Stimulated activated CD8-positive, alpha-beta memory T cell treated with anti-CD3 and anti-CD28 coated beads, Interleukin-4, amount 100 ng/mL, for 4 hours (primary cell): ENCODE measurements around the gene DENND10.

Experiments
- DNase-seq, 2 donors: peaks; one replicate each; pipeline ENCODE4 v3.0.0-alpha.2; 2020; ENCODE audit warnings: low read depth in 2 of 2, low spot score in 1 of 2

Gene DENND10, protein sequence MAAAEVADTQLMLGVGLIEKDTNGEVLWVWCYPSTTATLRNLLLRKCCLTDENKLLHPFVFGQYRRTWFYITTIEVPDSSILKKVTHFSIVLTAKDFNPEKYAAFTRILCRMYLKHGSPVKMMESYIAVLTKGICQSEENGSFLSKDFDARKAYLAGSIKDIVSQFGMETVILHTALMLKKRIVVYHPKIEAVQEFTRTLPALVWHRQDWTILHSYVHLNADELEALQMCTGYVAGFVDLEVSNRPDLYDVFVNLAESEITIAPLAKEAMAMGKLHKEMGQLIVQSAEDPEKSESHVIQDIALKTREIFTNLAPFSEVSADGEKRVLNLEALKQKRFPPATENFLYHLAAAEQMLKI

DNA sequence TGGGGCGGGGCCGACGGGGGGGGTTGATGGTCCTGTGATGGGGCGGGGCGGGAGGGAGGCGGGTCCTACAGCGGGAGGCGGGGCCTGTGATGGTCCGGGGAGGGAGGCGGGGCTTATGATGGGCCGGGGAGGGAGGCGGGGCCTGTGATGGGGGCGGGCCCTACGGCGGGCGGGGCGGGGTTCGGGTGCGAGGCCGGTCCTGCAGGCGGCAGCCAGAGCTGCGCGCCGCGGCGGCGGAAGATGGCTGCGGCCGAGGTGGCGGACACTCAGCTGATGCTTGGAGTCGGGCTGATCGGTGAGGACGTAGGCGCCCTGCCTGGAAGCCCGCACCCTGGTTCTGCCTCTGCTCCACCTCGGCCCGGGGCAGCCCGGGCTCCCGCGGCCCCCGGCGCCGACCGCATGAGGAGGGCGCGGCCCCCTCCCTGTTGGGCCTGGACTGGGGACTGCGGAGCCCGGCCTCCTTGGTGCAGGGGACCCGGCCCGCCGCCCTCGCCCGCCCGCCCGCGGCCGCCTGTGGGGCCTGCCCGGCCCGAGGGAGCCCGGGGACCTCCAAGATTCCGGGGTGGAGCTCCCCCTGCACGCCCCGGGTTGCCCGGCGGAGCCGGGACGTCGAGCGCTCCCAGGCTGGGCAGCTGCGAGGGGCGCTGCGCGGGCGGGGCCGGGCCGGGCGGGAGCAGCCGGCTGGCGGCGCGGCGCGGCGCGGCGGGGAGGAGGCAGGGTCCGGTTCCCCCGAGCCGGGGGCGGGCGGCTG, at the start of gene DENND10:
TSS of gene DENND10 (plus strand) at position 211 of the 751 bp plus-strand sequence. CDS start at position 241, 30 bp downstream.
- DNase-seq: peak; percentile 54 to 60

GRCh38 chr10:119055472-119055871, 48.4 kb upstream of the DENND10 start:
- DNase-seq: no peak

DNA sequence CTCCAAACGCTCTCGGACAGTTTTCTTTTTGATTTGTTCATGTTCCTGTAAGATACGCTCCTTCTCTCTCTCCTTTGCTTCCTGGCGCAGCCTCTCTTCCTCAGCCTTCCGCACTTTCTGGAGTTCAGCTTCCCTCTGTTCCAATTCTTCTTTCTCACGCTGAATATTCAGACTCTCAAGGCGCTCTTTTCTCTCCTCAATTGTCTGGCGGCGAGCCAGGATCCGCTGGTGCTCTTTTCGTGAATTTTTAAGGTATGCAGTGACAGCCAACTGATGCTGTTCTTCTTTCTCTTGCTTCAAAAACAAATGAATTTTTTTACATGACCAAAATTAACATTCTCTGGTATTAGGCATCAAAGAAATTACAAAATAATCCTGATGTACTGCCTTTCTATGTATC, 45.9 kb upstream of the DENND10 start:
- no peak for DNase-seq

GRCh38 chr10:119059557-119059956, 44.4 kb upstream of the DENND10 start:
- no peak for DNase-seq

DNA sequence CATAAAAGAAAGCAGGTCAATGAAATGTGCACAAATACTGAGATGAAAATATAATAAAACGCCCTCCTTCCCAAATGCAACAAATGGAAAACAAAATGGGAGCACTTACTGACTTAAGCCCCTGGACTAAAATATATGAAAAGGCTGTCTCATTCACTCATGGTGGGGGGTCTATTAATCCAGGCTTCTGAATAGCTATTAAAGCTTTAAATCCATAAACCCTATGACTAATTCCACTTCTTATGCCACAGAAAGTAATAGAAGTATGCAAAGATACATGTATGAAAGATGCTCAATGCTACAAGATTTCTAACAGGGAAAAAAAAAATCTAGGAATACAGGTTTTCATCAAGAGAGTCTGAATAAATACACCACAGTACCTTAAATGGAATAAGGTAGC, 43.8 kb upstream of the DENND10 start:
- DNase-seq: no peak

DNA sequence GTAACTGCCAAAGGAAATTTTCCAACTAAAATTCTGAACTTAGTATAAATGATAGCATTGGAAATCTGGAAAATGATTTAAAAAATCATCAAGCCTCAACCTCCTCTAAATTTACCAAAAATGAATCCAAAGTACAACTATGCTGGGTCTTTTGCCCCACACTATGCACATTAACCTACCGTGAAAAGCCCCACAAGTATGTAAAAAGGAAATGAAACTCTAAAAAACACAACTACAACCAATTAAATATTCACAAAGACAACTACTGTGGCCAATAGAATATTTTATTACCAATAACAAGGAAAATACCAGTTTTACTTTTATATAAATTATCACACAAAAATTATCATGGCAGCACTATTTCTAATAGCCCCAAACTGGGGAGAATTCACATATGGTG, 42.6 kb upstream of the DENND10 start:
- no peak for DNase-seq

GRCh38 chr10:119061926-119062325, 42.0 kb upstream of the DENND10 start:
- DNase-seq: no peak

DNA sequence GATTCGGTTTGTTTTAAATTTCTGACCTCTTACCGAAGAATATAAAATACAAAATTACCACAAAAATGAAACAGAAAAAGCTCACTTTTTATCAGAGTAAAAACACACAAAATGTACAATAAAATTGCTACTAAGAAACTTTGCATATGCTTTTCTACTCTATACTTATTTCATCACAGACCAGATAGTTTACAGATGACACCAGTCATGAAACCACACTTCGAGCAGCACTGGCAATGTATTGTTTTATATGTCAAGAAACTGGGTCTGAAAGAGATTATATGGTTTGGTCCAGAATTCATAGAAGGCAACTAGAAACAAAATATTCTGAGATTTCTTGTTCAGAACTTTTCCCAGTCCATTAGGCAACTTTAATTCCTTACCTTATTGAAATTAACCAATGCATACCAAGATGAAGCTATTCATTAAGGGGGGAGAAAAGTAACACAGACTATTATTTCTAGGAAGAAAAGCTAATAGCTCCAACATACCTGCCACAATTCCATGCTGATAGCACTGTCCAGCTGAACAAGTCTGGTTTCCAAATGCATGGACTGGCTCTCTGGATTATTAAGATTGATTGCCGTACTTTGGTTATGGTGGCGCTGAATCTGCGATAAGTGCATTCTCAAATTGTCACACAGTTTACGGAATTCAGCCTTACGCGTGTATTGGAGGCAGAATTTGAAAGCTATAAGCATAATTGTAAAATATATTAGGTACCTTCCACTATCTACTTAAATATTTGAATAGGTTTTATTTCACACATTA, 33.3 kb upstream of the DENND10 start:
- DNase-seq: no peak

GRCh38 chr10:119073584-119073983, 30.3 kb upstream of the DENND10 start:
- no peak for DNase-seq

- no peak for DNase-seq
Measured at GRCh38 chr10:119078422-119079179, 25.3 kb upstream of the DENND10 start.

DNA sequence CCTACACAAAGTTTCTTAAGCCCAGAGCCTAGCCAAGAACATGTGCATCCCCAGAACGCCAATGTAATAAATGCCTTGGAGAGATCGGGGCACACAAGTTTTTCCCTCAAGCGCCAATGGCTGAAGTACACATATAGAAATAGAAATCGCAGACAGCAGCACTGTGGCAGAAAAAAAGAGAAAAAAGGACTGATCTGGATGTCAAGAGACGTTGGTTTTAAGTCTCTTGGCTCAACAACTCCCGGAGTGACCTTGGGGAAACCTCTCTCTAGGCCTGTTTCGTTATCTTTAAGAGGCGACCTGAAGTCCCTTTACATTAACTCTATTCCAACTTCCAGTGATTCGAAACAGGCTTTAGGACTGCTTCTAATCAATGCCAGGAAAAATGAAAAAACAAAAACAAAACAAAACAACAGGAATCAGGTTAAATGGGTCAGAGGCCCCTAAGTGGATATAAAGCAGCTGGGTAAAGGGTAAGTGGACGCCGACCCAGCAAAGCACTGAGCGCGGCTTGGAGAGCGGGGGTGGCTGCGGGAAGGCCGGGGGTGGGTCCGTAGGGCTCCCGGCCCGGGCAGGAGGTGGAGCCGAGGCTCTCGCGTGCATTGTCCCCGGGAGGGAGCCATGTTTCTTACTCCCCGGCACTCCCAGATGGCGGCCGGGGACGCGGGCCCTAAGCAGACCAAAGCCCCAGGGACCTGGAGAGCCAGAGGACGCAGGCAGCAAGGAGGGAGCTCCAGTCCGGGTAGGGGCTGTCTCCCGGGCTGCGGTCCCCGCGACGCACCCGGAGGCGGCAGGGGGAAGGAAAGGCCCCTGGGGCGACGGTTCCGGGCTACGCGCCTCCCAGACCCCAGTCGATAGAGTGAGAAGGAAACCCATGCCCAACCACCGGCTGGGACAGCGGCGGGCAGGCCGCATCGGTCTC, 24.1 kb upstream of the DENND10 start:
- DNase-seq: peak in 1 of 2 donors; percentile 46

GRCh38 chr10:119080521-119081259, 23.2 kb upstream of the DENND10 start, which contains the start of gene EIF3A:
Gene EIF3A, minus strand, starts transcription at chr10:119080817. Its CDS starts 141 bp downstream, at chr10:119080676.
- DNase-seq: peak; percentile 72 to 80

DNA sequence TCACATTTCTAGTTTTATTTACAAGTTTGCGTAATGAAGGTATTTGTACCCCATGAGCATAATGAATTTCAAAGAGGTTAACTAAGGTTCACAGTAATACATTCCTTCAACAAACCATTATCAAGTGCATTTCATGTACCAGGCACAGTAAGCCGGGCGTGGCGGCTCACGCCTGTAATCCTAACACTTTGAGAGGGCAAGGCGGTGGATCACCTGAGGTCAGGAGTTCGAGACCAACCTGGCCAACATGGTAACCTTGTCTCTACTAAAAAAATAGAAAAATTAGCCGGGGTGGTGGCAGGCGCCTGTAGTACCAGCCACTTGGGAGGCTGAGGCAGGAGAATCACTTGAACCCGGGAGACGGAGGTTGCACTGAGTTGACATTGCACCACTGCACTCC, 19.0 kb upstream of the DENND10 start:
- DNase-seq: no peak

DNA sequence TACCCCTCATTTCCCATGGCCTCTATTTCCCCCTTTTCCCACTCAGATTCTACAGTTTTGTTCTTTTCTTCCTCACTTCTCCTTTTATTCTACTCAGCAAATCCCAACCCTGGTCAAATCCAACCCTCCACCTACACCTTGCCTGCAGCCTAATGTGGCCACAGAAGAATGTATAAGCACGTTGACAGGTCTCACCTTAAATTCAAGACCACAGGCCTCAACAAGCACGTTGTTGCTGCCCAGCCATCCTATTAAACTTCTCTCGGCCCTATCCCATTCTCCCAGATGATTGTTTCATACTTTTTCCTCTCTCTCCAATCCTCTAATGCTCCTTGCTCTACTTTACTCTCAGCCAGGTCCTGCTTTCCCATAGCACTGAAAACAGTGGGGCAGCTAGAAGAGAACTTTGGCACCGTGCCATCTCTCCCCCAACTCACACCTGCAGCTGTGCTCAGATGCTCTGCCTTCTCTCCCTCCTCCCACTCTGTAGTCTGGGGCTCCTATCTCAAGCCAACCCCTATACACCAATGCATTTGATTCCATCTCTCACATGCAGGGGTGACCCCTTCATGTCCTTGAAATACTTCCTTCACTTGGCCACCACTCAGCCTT, 16.5 kb upstream of the DENND10 start:
- no peak for DNase-seq

DNA sequence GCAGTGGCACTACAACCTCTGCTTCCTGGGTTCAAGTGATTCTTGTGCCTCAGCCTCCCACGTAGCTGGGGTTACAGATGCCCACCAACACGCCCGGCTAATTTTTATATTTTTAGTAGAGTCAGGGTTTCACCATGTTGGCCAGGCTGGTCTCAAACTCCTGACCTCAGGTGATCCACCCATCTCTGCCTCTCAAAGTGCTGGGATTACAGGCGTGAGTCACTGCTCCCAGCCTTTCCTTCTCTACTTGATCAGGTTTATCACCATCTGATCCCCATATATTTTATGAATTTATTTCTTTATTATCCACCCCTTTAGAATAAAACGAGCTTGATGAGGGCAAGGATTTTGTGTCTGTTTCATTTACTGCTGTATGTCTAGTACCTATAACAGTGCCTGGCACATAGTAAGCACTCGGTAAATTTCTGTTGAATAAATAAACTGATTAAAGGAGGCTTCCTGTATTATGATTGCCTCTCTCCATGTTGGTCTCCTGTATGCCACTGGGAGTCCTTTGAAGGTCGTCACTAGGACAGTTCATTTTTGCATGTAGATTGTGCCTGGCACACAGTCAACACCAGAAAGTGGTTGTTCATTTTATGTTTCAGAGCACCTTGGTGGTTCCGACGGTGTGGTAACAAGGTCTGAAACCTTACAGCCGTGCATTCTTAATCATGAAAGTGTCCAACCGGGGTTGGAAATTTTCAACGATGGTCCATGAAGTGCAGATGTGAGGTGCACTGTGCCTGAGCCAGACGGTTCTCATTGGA, 13.7 kb upstream of the DENND10 start:
- no peak for DNase-seq

GRCh38 chr10:119090968-119091367, 12.9 kb upstream of the DENND10 start:
- no peak for DNase-seq

DNA sequence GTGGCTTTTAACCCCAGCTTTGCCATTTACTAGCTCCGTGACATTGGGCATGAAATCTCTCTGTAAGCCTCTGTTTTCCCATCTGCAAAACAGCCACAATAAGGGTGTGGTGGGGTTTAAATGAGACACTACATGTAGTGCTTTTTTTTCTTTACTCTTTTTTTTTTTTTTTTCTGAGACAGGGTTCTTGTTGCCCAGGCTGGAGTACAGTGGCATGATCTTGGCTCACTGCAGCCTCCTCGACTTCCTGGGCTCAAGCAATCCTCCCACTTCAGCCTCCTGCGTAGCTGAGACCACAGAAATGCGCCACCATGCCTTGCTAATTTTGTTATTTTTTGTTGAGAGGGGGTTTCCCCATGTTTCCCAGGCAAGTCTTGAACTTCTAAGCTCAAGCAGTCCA, 8.3 kb upstream of the DENND10 start:
- no peak for DNase-seq
